Astrocyte (in vitro differentiated cells and primary cell): ENCODE results near the gene SDK1.

Experiments used
- CTCF ChIP-seq: IDR thresholded peaks from 2 replicates; pipeline ENCODE4 v1.5.1; 2011; ENCODE audit warnings: low read depth, mild to moderate bottlenecking, inconsistent platforms, low read length, moderate library complexity; ENCODE audit not compliant: insufficient read depth
- EZH2 ChIP-seq: IDR thresholded peaks from 2 replicates; pipeline ENCODE4 v1.6.1; 2012; ENCODE audit warnings: mild to moderate bottlenecking, low read length, inconsistent platforms; ENCODE audit not compliant: insufficient read depth

- TF ChIP-seq CTCF (no peak), EZH2 (no peak)
Observed at GRCh38 chr7:4225881-4226523, 925.0 kb downstream of the SDK1 start.
